Measurements from ENCODE around the gene KLHL3.

DNA sequence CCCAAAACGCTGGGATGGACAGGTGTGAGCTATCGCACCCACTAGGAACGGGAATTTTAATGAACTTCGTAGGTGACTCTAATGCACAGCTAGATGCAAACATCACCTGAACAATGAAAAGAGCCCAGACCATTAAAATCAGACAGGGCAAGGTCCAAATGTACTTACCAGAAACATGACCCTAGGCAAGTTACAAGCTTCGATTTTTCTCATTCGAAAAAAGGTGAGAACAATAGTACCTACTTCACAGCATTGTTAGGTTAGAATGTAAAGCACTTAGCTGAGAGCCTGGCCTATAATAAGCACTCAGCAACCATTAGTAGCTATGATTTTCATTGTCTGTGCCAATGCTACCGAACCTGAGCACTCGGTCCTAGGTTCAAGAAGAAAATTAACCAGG is 5.8 kb upstream of the KLHL3 start:
- TF ChIP-seq EZH2 (IDR thresholded peaks at IDR 0.05; ENCODE audit: borderline replicate concordance, low read depth, low read length, poor library complexity, severe bottlenecking), result no peak
- TF ChIP-seq, protein P1, sequence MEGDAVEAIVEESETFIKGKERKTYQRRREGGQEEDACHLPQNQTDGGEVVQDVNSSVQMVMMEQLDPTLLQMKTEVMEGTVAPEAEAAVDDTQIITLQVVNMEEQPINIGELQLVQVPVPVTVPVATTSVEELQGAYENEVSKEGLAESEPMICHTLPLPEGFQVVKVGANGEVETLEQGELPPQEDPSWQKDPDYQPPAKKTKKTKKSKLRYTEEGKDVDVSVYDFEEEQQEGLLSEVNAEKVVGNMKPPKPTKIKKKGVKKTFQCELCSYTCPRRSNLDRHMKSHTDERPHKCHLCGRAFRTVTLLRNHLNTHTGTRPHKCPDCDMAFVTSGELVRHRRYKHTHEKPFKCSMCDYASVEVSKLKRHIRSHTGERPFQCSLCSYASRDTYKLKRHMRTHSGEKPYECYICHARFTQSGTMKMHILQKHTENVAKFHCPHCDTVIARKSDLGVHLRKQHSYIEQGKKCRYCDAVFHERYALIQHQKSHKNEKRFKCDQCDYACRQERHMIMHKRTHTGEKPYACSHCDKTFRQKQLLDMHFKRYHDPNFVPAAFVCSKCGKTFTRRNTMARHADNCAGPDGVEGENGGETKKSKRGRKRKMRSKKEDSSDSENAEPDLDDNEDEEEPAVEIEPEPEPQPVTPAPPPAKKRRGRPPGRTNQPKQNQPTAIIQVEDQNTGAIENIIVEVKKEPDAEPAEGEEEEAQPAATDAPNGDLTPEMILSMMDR (conservative IDR thresholded peaks at IDR 0.05; ENCODE audit: low read depth, low read length), result no peak

All from A673 (cell line).